Activated CD8-positive, alpha-beta memory T cell treated with anti-CD3 and anti-CD28 coated beads for 48 hours (primary cell): ENCODE data around the gene BCL2A1.
"Not testable (repeated sequence)": the region's sequence is repeated elsewhere in the genome, so short reads cannot be mapped to it uniquely, and the experiment has no call there.

ENCODE experiments used
- DNase-seq, 3 experiments: peaks; one replicate each; pipeline ENCODE4 v3.0.0-alpha.2; 2020; ENCODE audit warnings: low read depth in 2 of 3, low spot score in 2 of 3

BCL2A1 gene

GRCh38 chr15:79989682-79990081 lies 18.7 kb upstream of the BCL2A1 start:
- no peak for DNase-seq

GRCh38 chr15:79989183-79989582 lies 18.2 kb upstream of the BCL2A1 start:
- no peak for DNase-seq

- no peak for DNase-seq
Observed at GRCh38 chr15:79988448-79989117, 17.6 kb upstream of the BCL2A1 start.

GRCh38 chr15:79987969-79988368 lies 17.0 kb upstream of the BCL2A1 start:
- no peak for DNase-seq

GRCh38 chr15:79987569-79987955 lies 16.6 kb upstream of the BCL2A1 start:
- DNase-seq, result no peak

- DNase-seq, result no peak
Observed at GRCh38 chr15:79981831-79982455, 10.9 kb upstream of the BCL2A1 start.

GRCh38 chr15:79978655-79979514 lies 7.9 kb upstream of the BCL2A1 start:
- no peak for DNase-seq

GRCh38 chr15:79978260-79978654 lies 7.3 kb upstream of the BCL2A1 start:
- DNase-seq, result no peak

GRCh38 chr15:79977431-79978054 lies 6.5 kb upstream of the BCL2A1 start:
- DNase-seq, result no peak

GRCh38 chr15:79973456-79974195 lies 2.6 kb upstream of the BCL2A1 start:
- DNase-seq, result no peak

GRCh38 chr15:79972863-79973262 lies 1.9 kb upstream of the BCL2A1 start:
- no peak for DNase-seq

- DNase-seq, result no peak
Observed at GRCh38 chr15:79970181-79970580, 815 bp downstream of the BCL2A1 start.

- DNase-seq, result no peak
Observed at GRCh38 chr15:79969146-79969545, 1.9 kb downstream of the BCL2A1 start.

GRCh38 chr15:79967298-79968182 lies 3.5 kb downstream of the BCL2A1 start:
- DNase-seq, result no peak

GRCh38 chr15:79966634-79967297 lies 4.2 kb downstream of the BCL2A1 start:
- no peak for DNase-seq

GRCh38 chr15:79965846-79966630 lies 5.0 kb downstream of the BCL2A1 start:
- no peak for DNase-seq

GRCh38 chr15:79964232-79964805 lies 6.7 kb downstream of the BCL2A1 start:
- no peak for DNase-seq

GRCh38 chr15:79962921-79963320 lies 8.1 kb downstream of the BCL2A1 start:
- not testable (repeated sequence) for DNase-seq
